PC-3 (cell line): ENCODE measurements around the gene PLPPR3. TPM values are rescaled to one million over a fixed set of nuclear protein-coding genes. Genes with fewer than 3 reads are reported as not detected.

Experiments
- ATAC-seq: fragments of 200-7000 bp; cut with Tn5 transposase; 2 replicates; pipeline ENCODE4 v1.9.1; 2020; ENCODE audit warnings: mild to moderate bottlenecking, moderate library complexity
- BruUV-seq: library from RNA; stranded (reverse); fragments of 400-500 nt; replicated peaks from 2 replicates; lab custom pipeline; 2021; lab: Mats Ljungman, UMichigan
- CTCF ChIA-PET: fragments of 300-600 bp; sonication (Branson Sonifier 250); formaldehyde crosslinking; loops from one replicate; lab custom pipeline; 2022; ENCODE audit warnings: antibody characterized with exemption; lab: Charles Lee
- POLR2A ChIA-PET: fragments of 300-600 bp; sonication (Branson Sonifier 250); formaldehyde crosslinking; loops from one replicate; lab custom pipeline; 2022; ENCODE audit warnings: antibody characterized with exemption; ENCODE audit not compliant: unreplicated experiment; lab: Charles Lee
- DNase-seq: peaks from one replicate; pipeline ENCODE4 v3.0.0-alpha.2; 2015
- H2AFZ ChIP-seq: fragments of 300-600 bp; sonication (generic); 2 replicates; pipeline ENCODE4 v1.6.0; 2016; ENCODE audit warnings: antibody characterized with exemption, low read length
- H3F3A ChIP-seq: fragments of 300-600 bp; sonication (generic); one replicate; pipeline ENCODE4 v1.6.0; 2017; ENCODE audit warnings: antibody characterized with exemption, low read length, control low read depth, mild to moderate bottlenecking; ENCODE audit not compliant: unreplicated experiment
- H3K27ac ChIP-seq: fragments of 300-600 bp; sonication (generic); 2 replicates; pipeline ENCODE4 v1.5.1; 2016; ENCODE audit warnings: mild to moderate bottlenecking, low read length
- H3K27me3 ChIP-seq: fragments of 300-600 bp; sonication (generic); 2 replicates; pipeline ENCODE4 v1.6.1; 2016; ENCODE audit warnings: low read length, mixed read lengths
- H3K36me3 ChIP-seq: fragments of 300-600 bp; sonication (generic); 2 replicates; pipeline ENCODE4 v1.6.1; 2016; ENCODE audit warnings: low read depth, mixed run types, low read length, mixed read lengths
- H3K4me1 ChIP-seq: fragments of 300-600 bp; sonication (generic); 2 replicates; pipeline ENCODE4 v1.5.1; 2016; ENCODE audit warnings: low read length; ENCODE audit not compliant: insufficient read depth
- H3K4me2 ChIP-seq: fragments of 300-600 bp; sonication (generic); 2 replicates; pipeline ENCODE4 v1.6.0; 2016; ENCODE audit warnings: low read length
- H3K4me3 ChIP-seq: fragments of 300-600 bp; sonication (generic); 2 replicates; pipeline ENCODE4 v1.5.1; 2016; ENCODE audit warnings: mild to moderate bottlenecking, low read length, mixed read lengths
- H3K79me2 ChIP-seq: fragments of 300-600 bp; sonication (generic); 2 replicates; pipeline ENCODE4 v1.6.1; 2017; ENCODE audit warnings: low read length, mixed read lengths
- H3K9ac ChIP-seq: fragments of 300-600 bp; sonication (generic); 2 replicates; pipeline ENCODE4 v1.6.0; 2016; ENCODE audit warnings: mild to moderate bottlenecking, low read length
- H3K9me2 ChIP-seq: fragments of 300-600 bp; sonication (generic); replicated peaks from 2 replicates; pipeline ENCODE4 v1.6.1; 2016; ENCODE audit warnings: mixed run types, low read length, mixed read lengths
- H3K9me3 ChIP-seq: fragments of 300-600 bp; sonication (generic); 2 replicates; pipeline ENCODE4 v1.6.1; 2016; ENCODE audit warnings: low read length, mixed read lengths
- H4K20me1 ChIP-seq: fragments of 300-600 bp; sonication (generic); 2 replicates; pipeline ENCODE4 v1.6.1; 2016; ENCODE audit warnings: low read length, mixed read lengths
- CTCF ChIP-seq: fragments of 300-600 bp; sonication (generic); conservative IDR thresholded peaks from 2 replicates; pipeline ENCODE4 v1.5.1; 2017; ENCODE audit warnings: antibody characterized with exemption, low read depth, mild to moderate bottlenecking, low read length
- EZH2 ChIP-seq: fragments of 300-600 bp; sonication (generic); IDR thresholded peaks from one replicate; pipeline ENCODE4 v1.6.1; 2017; ENCODE audit warnings: antibody characterized with exemption, mild to moderate bottlenecking, low read length; ENCODE audit not compliant: unreplicated experiment
- EZH2phosphoT487 ChIP-seq: fragments of 300-600 bp; sonication (generic); IDR thresholded peaks from 2 replicates; pipeline ENCODE4 v1.6.1; 2018; ENCODE audit warnings: mild to moderate bottlenecking, antibody characterized with exemption, low read length, borderline replicate concordance
- intact Hi-C: fragments of 100-400 bp; cut with micrococcal nuclease; formaldehyde crosslinking; loops from 2 replicates; pipeline ENCODE4 v1.9.0; 2023
- total RNA-seq: library from RNA; depleted of rRNA; stranded (reverse); fragments of >200 nt; gene quantifications from 2 replicates; pipeline ENCODE4 v1.2.3, GENCODE V29; 2014

Gene PLPPR3
- total RNA-seq, 1 experiment from 2014 or later, result not detected

- H3K9me2 ChIP-seq, result no peaks in the 10 kb centered on the region
- peaks cover 39% of the 10 kb centered on the region for H3K36me3 ChIP-seq
- peaks cover 23% of the 10 kb centered on the region for H4K20me1 ChIP-seq
- no peak overlapping the region for H2AFZ ChIP-seq
- CTCF ChIA-PET, result no interaction called here
- H3K4me3 ChIP-seq, result no peak overlapping the region
- H3K4me2 ChIP-seq, result no peak overlapping the region
- no peaks in the 10 kb centered on the region for H3K9me3 ChIP-seq
- intact Hi-C loops, result no loop called here
- no peak for DNase-seq
- POLR2A ChIA-PET, result no interaction called here
- H3F3A ChIP-seq, result no peaks in the 10 kb centered on the region
- no peaks in the 10 kb centered on the region for H3K4me1 ChIP-seq
- peaks cover 21% of the 10 kb centered on the region for H3K79me2 ChIP-seq
- H3K27ac ChIP-seq, result no peak overlapping the region
- H3K27me3 ChIP-seq, result no peaks in the 10 kb centered on the region
- H3K9ac ChIP-seq, result no peak overlapping the region
- no peak for ATAC-seq
- TF ChIP-seq CTCF, result no peak
- no TSS peak for BruUV-seq
These were observed 10.8 kb downstream of the PLPPR3 start for GRCh38 chr19:810883-811489.

- no peak overlapping the region for H3K4me2 ChIP-seq
- BruUV-seq, result no TSS peak
These were observed 11.5 kb downstream of the PLPPR3 start for GRCh38 chr19:810077-810855.

More at GRCh38 chr19:810077-810855, 11.5 kb downstream of the PLPPR3 start:
- no peaks in the 10 kb centered on the region for H3K9me3 ChIP-seq
- H3K9me2 ChIP-seq, result no peaks in the 10 kb centered on the region
- ATAC-seq (no peak), DNase-seq (no peak)
- POLR2A ChIA-PET, result no interaction called here
- peaks cover 28% of the 10 kb centered on the region for H3K79me2 ChIP-seq
- H4K20me1 ChIP-seq, result peaks cover 28% of the 10 kb centered on the region
- no peak overlapping the region for H3K4me3 ChIP-seq
- no peaks in the 10 kb centered on the region for H3K27me3 ChIP-seq
- TF ChIP-seq EZH2phosphoT487 (no peak), CTCF (no peak), EZH2 (no peak)
- H3K9ac ChIP-seq, result no peak overlapping the region
- H3F3A ChIP-seq, result no peaks in the 10 kb centered on the region
- CTCF ChIA-PET, result no interaction called here
- intact Hi-C loops, result no loop called here
- H3K27ac ChIP-seq, result no peak overlapping the region
- H2AFZ ChIP-seq, result no peak overlapping the region
- peaks cover 43% of the 10 kb centered on the region for H3K36me3 ChIP-seq
- no peaks in the 10 kb centered on the region for H3K4me1 ChIP-seq
